Effector memory CD4-positive, alpha-beta T cell (primary cell): Measurements from ENCODE around the gene RBMX.

Experiments used
- DNase-seq, 3 donors: peaks; one replicate each; pipeline ENCODE4 v3.0.0-alpha.2; 2020
- H3K27ac ChIP-seq: 2 replicates; pipeline ENCODE4 v1.7.0; 2013; ENCODE audit warnings: mild to moderate bottlenecking, low read length, moderate library complexity; ENCODE audit not compliant: insufficient read depth, poor library complexity, severe bottlenecking
- H3K27me3 ChIP-seq: replicated peaks from 2 replicates; pipeline ENCODE4 v1.7.0; 2013; ENCODE audit warnings: mild to moderate bottlenecking, low read length; ENCODE audit not compliant: insufficient read depth, control insufficient read depth, poor library complexity, severe bottlenecking
- H3K36me3 ChIP-seq: 2 replicates; pipeline ENCODE4 v1.7.0; 2013; ENCODE audit warnings: mild to moderate bottlenecking, low read length, moderate library complexity; ENCODE audit not compliant: control insufficient read depth, insufficient read depth
- H3K4me1 ChIP-seq: 2 replicates; pipeline ENCODE4 v1.7.0; 2013; ENCODE audit warnings: low read length, mild to moderate bottlenecking; ENCODE audit not compliant: control insufficient read depth, insufficient read depth, poor library complexity, severe bottlenecking
- H3K4me3 ChIP-seq: 2 replicates; pipeline ENCODE4 v1.7.0; 2013; ENCODE audit warnings: low read length, low read depth, mild to moderate bottlenecking; ENCODE audit not compliant: insufficient read depth, poor library complexity, severe bottlenecking
- H3K9me3 ChIP-seq: 2 replicates; pipeline ENCODE4 v1.7.0; 2013; ENCODE audit warnings: mild to moderate bottlenecking, low read length, moderate library complexity; ENCODE audit not compliant: control insufficient read depth

The RBMX gene

DNA sequence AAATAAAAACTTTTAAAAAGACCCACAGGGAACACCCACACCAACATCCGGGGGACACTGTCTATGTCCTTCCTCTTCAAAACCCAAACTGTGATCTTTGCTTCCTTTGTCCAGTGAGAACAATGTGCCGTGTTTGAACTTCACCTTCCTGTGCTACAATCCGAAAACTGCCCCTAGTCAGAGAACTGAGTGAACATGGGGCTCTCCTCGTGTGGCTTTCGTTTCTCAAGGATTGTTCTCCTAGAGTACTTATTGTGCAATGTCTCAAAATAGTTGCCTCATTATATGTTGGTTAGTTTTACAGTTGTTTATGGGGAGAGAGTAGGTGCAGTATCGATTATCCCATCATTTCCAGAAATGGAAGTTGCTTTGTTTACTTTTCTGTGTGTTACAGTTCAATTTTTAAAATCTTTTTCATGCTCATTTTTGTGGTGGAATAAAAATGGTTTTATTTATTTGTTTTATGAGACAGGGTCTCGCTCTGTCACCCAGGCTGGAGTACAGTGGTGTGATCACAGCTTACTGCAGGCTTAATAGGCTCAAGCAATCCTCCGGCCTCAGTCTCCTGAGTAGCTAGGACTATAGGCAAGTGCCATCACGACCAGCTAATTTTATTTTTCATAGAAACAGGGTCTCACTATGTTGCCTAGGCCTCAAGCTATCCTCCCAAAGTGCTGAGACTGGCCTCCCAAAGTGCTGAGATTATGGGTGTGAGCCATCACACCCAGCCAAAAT is 29.9 kb downstream of the RBMX start:
- Histone ChIP-seq H3K36me3 (no peaks in the 10 kb centered on the region), H3K4me3 (no peak overlapping the region), H3K4me1 (no peaks in the 10 kb centered on the region), H3K27ac (no peak overlapping the region), H3K27me3 (no peaks in the 10 kb centered on the region), H3K9me3 (no peaks in the 10 kb centered on the region)
- DNase-seq = no peak

GRCh38 chrX:136849395-136849794 is 31.1 kb downstream of the RBMX start:
- no peaks in the 10 kb centered on the region for H3K4me1 ChIP-seq
- no peaks in the 10 kb centered on the region for H3K27me3 ChIP-seq

DNA sequence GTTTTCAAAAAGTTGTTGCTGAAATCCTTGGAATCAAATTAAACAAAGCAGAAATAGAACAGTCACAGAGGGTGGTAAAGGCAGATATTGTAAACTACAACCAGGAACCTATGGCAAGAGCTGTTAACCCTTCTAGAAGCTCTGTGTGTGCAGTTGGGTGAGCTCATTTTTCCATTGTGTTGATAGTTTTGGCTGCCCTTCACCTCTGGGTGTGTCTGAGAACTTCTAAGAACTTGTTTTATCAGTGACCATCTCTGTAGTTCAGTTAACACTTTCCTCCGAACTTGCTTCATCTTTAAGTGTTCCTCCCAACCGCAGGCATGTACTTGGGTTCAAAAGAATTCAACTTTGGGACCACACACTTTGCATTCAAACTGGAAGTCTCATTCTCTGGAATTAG is 32.7 kb downstream of the RBMX start:
- H3K4me3 ChIP-seq = no peak overlapping the region
- H3K36me3 ChIP-seq = no peaks in the 10 kb centered on the region
- no peaks in the 10 kb centered on the region for H3K27me3 ChIP-seq
- no peak for DNase-seq
- H3K4me1 ChIP-seq = no peaks in the 10 kb centered on the region
- H3K9me3 ChIP-seq = no peaks in the 10 kb centered on the region
- no peak overlapping the region for H3K27ac ChIP-seq

More at GRCh38 chrX:136849395-136849794, 31.1 kb downstream of the RBMX start:
- Histone ChIP-seq H3K4me3 (no peak overlapping the region), H3K36me3 (no peaks in the 10 kb centered on the region), H3K27ac (no peak overlapping the region), H3K9me3 (no peaks in the 10 kb centered on the region)
- DNase-seq = no peak

- no peaks in the 10 kb centered on the region for H3K4me1 ChIP-seq
- H3K27ac ChIP-seq = no peak overlapping the region
- DNase-seq = no peak
- H3K36me3 ChIP-seq = no peaks in the 10 kb centered on the region
- no peaks in the 10 kb centered on the region for H3K9me3 ChIP-seq
- H3K4me3 ChIP-seq = no peak overlapping the region
- no peaks in the 10 kb centered on the region for H3K27me3 ChIP-seq
Measured at GRCh38 chrX:136839196-136839595, 41.3 kb downstream of the RBMX start.

DNA sequence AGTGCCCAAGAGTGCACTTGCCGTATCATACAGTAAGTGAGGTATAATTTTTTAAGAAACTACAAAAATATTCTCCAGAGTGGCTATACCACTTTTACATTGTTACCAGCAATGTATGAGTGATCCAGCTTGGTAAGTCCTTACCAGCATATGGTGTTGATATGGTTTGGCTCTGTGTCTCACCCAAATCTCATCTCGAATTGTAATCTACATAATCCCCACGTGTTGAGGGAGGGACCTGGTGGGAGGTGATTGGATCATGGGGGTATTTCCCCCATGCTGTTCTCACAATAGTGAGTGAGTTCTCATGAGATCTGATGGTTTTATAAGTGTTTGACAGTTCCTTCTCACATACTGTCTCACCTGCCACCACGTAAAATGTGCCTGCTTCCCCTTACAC is 44.8 kb downstream of the RBMX start:
- DNase-seq = no peak
- H3K4me3 ChIP-seq = no peak overlapping the region
- no peaks in the 10 kb centered on the region for H3K36me3 ChIP-seq
- no peaks in the 10 kb centered on the region for H3K27me3 ChIP-seq
- no peaks in the 10 kb centered on the region for H3K4me1 ChIP-seq
- H3K27ac ChIP-seq = no peak overlapping the region
- no peaks in the 10 kb centered on the region for H3K9me3 ChIP-seq

DNA sequence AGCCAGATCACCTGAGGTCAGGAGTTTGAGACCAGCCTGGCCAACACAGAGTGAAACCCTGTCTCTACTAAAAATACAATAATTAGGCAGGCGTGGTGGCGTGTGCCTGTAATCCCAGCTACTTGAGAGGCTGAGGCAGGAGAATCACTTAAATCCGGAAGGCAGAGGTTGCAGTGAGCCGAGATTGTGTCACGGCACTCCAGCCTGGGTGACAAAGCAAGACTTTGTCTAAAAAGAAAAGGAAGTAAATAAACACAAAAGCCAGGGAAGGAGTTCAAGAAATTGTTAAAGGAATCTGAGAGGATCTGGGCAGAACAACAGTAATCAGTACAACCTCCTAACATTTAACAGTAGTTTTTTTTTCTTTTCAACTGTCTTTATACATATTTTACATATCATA is 51.1 kb downstream of the RBMX start:
- Histone ChIP-seq H3K36me3 (no peaks in the 10 kb centered on the region), H3K9me3 (no peaks in the 10 kb centered on the region), H3K27me3 (no peaks in the 10 kb centered on the region), H3K27ac (no peak overlapping the region), H3K4me3 (no peak overlapping the region), H3K4me1 (no peaks in the 10 kb centered on the region)
- DNase-seq = no peak

DNA sequence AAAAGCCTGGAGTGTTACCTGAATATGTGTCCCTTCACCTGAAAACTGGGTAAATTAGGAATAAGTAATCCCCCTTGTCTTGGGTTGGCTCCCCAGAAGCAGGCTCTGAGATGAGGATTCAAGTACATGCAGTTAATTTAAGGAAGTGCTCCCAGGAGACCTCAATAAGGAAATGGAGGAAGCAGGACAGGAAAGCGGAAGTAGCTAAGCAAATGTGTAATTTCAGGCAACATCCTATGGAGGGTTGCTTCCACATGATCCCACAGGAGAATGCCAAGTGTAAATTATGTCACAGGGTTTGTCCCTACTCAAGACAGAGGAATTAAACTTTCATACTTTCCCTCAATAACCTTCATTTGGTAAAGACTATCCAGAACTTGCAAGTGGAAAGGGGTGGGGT is 51.7 kb downstream of the RBMX start:
- Histone ChIP-seq H3K4me1 (no peaks in the 10 kb centered on the region), H3K36me3 (no peaks in the 10 kb centered on the region), H3K27me3 (no peaks in the 10 kb centered on the region), H3K4me3 (no peak overlapping the region), H3K27ac (no peak overlapping the region), H3K9me3 (no peaks in the 10 kb centered on the region)
- no peak for DNase-seq

DNA sequence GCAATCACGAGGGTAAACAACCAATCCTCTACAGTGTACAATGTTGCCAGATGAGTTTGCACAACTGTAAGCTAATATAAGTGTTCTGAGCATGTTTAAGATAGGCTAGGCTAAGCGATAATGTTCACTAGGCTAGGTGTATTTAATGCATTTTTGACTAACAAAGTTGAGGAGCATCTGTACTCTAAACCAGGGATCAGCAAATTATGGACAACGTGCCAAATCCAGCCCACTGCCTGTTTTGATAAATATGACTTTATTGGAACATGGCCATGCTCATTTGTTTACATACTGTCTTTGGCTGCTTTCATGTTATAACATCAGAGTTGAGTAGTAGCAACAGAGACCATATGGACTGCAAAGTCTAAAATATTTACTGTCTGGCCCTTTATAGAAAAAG is 53.5 kb downstream of the RBMX start:
- no peak overlapping the region for H3K4me3 ChIP-seq
- no peaks in the 10 kb centered on the region for H3K27me3 ChIP-seq
- no peaks in the 10 kb centered on the region for H3K4me1 ChIP-seq
- no peak for DNase-seq
- no peaks in the 10 kb centered on the region for H3K9me3 ChIP-seq
- H3K27ac ChIP-seq = no peak overlapping the region
- H3K36me3 ChIP-seq = no peaks in the 10 kb centered on the region

- no peaks in the 10 kb centered on the region for H3K36me3 ChIP-seq
- no peak overlapping the region for H3K27ac ChIP-seq
- no peaks in the 10 kb centered on the region for H3K27me3 ChIP-seq
- no peaks in the 10 kb centered on the region for H3K9me3 ChIP-seq
- no peak overlapping the region for H3K4me3 ChIP-seq
- H3K4me1 ChIP-seq = no peaks in the 10 kb centered on the region
- DNase-seq = no peak
Measured at GRCh38 chrX:136825771-136826170, 54.8 kb downstream of the RBMX start.
